Measurements from ENCODE around the gene DOK5. TPM values are rescaled to one million over a fixed set of nuclear protein-coding genes. Genes with fewer than 3 reads are reported as not detected.

DOK5 gene
- polyA plus RNA-seq, 1 of the 3 experiments (the other 2 are of a cell fraction): 12.4 TPM

- H3K27ac ChIP-seq (ENCODE audit: low read depth in 2 of 2, low read length in 1 of 2): no peak overlapping the region
- no peaks in the 10 kb centered on the region for H3K9me2 ChIP-seq
- H3K79me2 ChIP-seq (ENCODE audit: insufficient read depth): no peaks in the 10 kb centered on the region; the same call in 1 of the 2 replicates
- ChIA-PET POLR2A (no interaction called here), CTCF (interaction anchor here (0.7 kb wide), 1 partner anchor 14 kb away, joined by 3 read pairs; no protein-coding TSS in a partner anchor)
- no peaks in the 10 kb centered on the region for H3F3A ChIP-seq (replicated peaks; ENCODE audit: insufficient read depth)
- H3K9me3 ChIP-seq: no peaks in the 10 kb centered on the region
- 25% methylated on average over 5 of the region's 5 CpGs for WGBS (ENCODE audit: low lambda C conversion rate)
- H3K36me3 ChIP-seq (replicated peaks in 1 of 2; ENCODE audit: control insufficient read depth in 1 of 2, insufficient read depth in 2 of 2, low read length in 1 of 2): peaks cover 0 to 6% of the 10 kb centered on the region in 2 experiments
- no peak for TF ChIP-seq EP300 (IDR thresholded peaks at IDR 0.05; ENCODE audit: borderline replicate concordance in 1 of 2, low read depth in 1 of 2, low read length in 1 of 2)
- TF ChIP-seq CTCF (IDR thresholded peaks at IDR 0.05): no peak
- no peak for TF ChIP-seq FOSL2 (IDR thresholded peaks at IDR 0.05; ENCODE audit: borderline replicate concordance, low read depth)
- H3K27me3 ChIP-seq (ENCODE audit: insufficient read depth): no peaks in the 10 kb centered on the region
- H3K4me2 ChIP-seq: no peak overlapping the region
- no peak overlapping the region for H3K9ac ChIP-seq
- H4K20me1 ChIP-seq (ENCODE audit: insufficient read depth): no peaks in the 10 kb centered on the region
- H3K4me1 ChIP-seq (ENCODE audit: control insufficient read depth in 1 of 2, insufficient read depth in 2 of 2, low read depth in 1 of 2, low read length in 1 of 2): no peaks in the 10 kb centered on the region
- no peak overlapping the region for H3K4me3 ChIP-seq (ENCODE audit: low read depth in 2 of 2, low read length in 1 of 2)
- DNase-seq: no peak
- H2AFZ ChIP-seq (ENCODE audit: low read depth): no peak overlapping the region
Measured at GRCh38 chr20:54598352-54598751, 123.0 kb downstream of the DOK5 start.

- Histone ChIP-seq H3K27ac (ENCODE audit: low read depth in 2 of 2, low read length in 1 of 2) (no peak overlapping the region), H3K36me3 (replicated peaks in 1 of 2; ENCODE audit: control insufficient read depth in 1 of 2, insufficient read depth in 2 of 2, low read length in 1 of 2) (no peaks in the 10 kb centered on the region), H3K27me3 (ENCODE audit: insufficient read depth) (no peaks in the 10 kb centered on the region), H3K9ac (no peak overlapping the region), H4K20me1 (ENCODE audit: insufficient read depth) (no peaks in the 10 kb centered on the region), H3K4me2 (no peak overlapping the region), H3F3A (replicated peaks; ENCODE audit: insufficient read depth) (no peaks in the 10 kb centered on the region), H2AFZ (ENCODE audit: low read depth) (no peak overlapping the region), H3K4me1 (ENCODE audit: control insufficient read depth in 1 of 2, insufficient read depth in 2 of 2, low read depth in 1 of 2, low read length in 1 of 2) (no peaks in the 10 kb centered on the region), H3K9me2 (no peaks in the 10 kb centered on the region), H3K9me3 (no peaks in the 10 kb centered on the region), H3K4me3 (ENCODE audit: low read depth in 2 of 2, low read length in 1 of 2) (no peak overlapping the region), H3K79me2 (ENCODE audit: insufficient read depth) (no peaks in the 10 kb centered on the region; the same call in 1 of the 2 replicates)
- ChIA-PET POLR2A (no interaction called here), CTCF (no interaction called here)
- TF ChIP-seq POLR2AphosphoS5 (IDR thresholded peaks at IDR 0.05; ENCODE audit: low read depth, low read length): no peak
- TF ChIP-seq RAD21 (IDR thresholded peaks at IDR 0.05; ENCODE audit: low read length): no peak
- TF ChIP-seq SMC3 (IDR thresholded peaks at IDR 0.05; ENCODE audit: low read depth, low read length): no peak
- no peak for TF ChIP-seq RCOR1 (IDR thresholded peaks at IDR 0.05; ENCODE audit: low read length)
- TF ChIP-seq GATA2 (CRISPR knock-in tag; IDR thresholded peaks at IDR 0.05): no peak
- TF ChIP-seq NRF1 (IDR thresholded peaks at IDR 0.05; ENCODE audit: low read depth, low read length): no peak
- TF ChIP-seq USF2 (IDR thresholded peaks at IDR 0.05; ENCODE audit: borderline replicate concordance, low read depth, low read length): no peak
- no peak for TF ChIP-seq NFIC (IDR thresholded peaks at IDR 0.05; ENCODE audit: borderline replicate concordance)
- no peak for TF ChIP-seq EP300 (IDR thresholded peaks at IDR 0.05; ENCODE audit: borderline replicate concordance in 1 of 2, low read depth in 1 of 2, low read length in 1 of 2)
- no peak for TF ChIP-seq MEF2A (IDR thresholded peaks at IDR 0.05; ENCODE audit: borderline replicate concordance, low read depth)
- WGBS (ENCODE audit: low lambda C conversion rate): under 1% methylated on average over 3 of the region's 3 CpGs
- no peak for DNase-seq
Measured at GRCh38 chr20:54600634-54601033, 125.2 kb downstream of the DOK5 start.
